ENCODE results near the gene WAC. TPM values are rescaled to one million over a fixed set of nuclear protein-coding genes. Genes with fewer than 3 reads are reported as not detected.

The WAC gene
- polyA plus RNA-seq, 1 of the 3 experiments (the other 2 are of a cell fraction), result 31.1 TPM

- H3F3A ChIP-seq (replicated peaks; ENCODE audit: insufficient read depth), result no peaks in the 10 kb centered on the region
- CTCF ChIA-PET, result interaction anchor here (1.6 kb wide), 1 partner anchor 12 kb away, joined by 5 read pairs; no protein-coding TSS in a partner anchor
- no peaks in the 10 kb centered on the region for H3K27me3 ChIP-seq (ENCODE audit: insufficient read depth)
- no peak overlapping the region for H3K4me3 ChIP-seq (ENCODE audit: low read depth in 2 of 2, low read length in 1 of 2)
- POLR2A ChIA-PET, result no interaction called here
- peaks cover 100% of the 10 kb centered on the region for H4K20me1 ChIP-seq (ENCODE audit: insufficient read depth)
- H3K4me1 ChIP-seq (ENCODE audit: control insufficient read depth in 1 of 2, insufficient read depth in 2 of 2, low read depth in 1 of 2, low read length in 1 of 2), result no peaks in the 10 kb centered on the region; a peak in 1 of 4 replicates
- H3K79me2 ChIP-seq (ENCODE audit: insufficient read depth), result peaks cover 100% of the 10 kb centered on the region
- H2AFZ ChIP-seq (ENCODE audit: low read depth), result no peak overlapping the region
- H3K36me3 ChIP-seq (replicated peaks in 1 of 2; ENCODE audit: control insufficient read depth in 1 of 2, insufficient read depth in 2 of 2, low read length in 1 of 2), result peaks cover 37 to 50% of the 10 kb centered on the region in 2 experiments
- DNase-seq, result no peak
- WGBS (ENCODE audit: low lambda C conversion rate), result 91% methylated on average over 5 of the region's 5 CpGs
- no peaks in the 10 kb centered on the region for H3K9me3 ChIP-seq
- TF ChIP-seq FOSL2 (IDR thresholded peaks at IDR 0.05; ENCODE audit: borderline replicate concordance, low read depth) (no peak), ZBTB33 (IDR thresholded peaks at IDR 0.05; ENCODE audit: borderline replicate concordance, low read depth) (no peak), RFX5 (IDR thresholded peaks at IDR 0.05; ENCODE audit: low read length) (no peak), SIN3A (IDR thresholded peaks at IDR 0.05; ENCODE audit: borderline replicate concordance, low read depth, low read length) (no peak), USF2 (IDR thresholded peaks at IDR 0.05; ENCODE audit: borderline replicate concordance, low read depth, low read length) (no peak), YY1 (IDR thresholded peaks at IDR 0.05; ENCODE audit: low read depth) (no peak), SMC3 (IDR thresholded peaks at IDR 0.05; ENCODE audit: low read depth, low read length) (no peak), GABPA (IDR thresholded peaks at IDR 0.05; ENCODE audit: low read depth) (no peak), EP300 (IDR thresholded peaks at IDR 0.05; ENCODE audit: borderline replicate concordance in 1 of 2, low read depth in 1 of 2, low read length in 1 of 2) (no peak), TCF12 (IDR thresholded peaks at IDR 0.05) (no peak), ELF1 (IDR thresholded peaks at IDR 0.05) (no peak), PBX3 (IDR thresholded peaks at IDR 0.05) (no peak), GATA2 (CRISPR knock-in tag; IDR thresholded peaks at IDR 0.05) (no peak)
- no peak overlapping the region for H3K27ac ChIP-seq (ENCODE audit: low read depth in 2 of 2, low read length in 1 of 2)
- no peaks in the 10 kb centered on the region for H3K9me2 ChIP-seq
- H3K4me2 ChIP-seq, result no peak overlapping the region
- no peak overlapping the region for H3K9ac ChIP-seq
Measured at GRCh38 chr10:28575852-28576251, 42.9 kb downstream of the WAC start.

- no peaks in the 10 kb centered on the region for H3K27me3 ChIP-seq (ENCODE audit: insufficient read depth)
- H3K4me3 ChIP-seq (ENCODE audit: low read depth in 2 of 2, low read length in 1 of 2), result no peak overlapping the region
- no peaks in the 10 kb centered on the region for H3K9me2 ChIP-seq
- H3K36me3 ChIP-seq (replicated peaks in 1 of 2; ENCODE audit: control insufficient read depth in 1 of 2, insufficient read depth in 2 of 2, low read length in 1 of 2), result peaks cover 38 to 48% of the 10 kb centered on the region in 2 experiments
- no peak overlapping the region for H3K9ac ChIP-seq
- no peak overlapping the region for H3K4me2 ChIP-seq
- no peaks in the 10 kb centered on the region for H3F3A ChIP-seq (replicated peaks; ENCODE audit: insufficient read depth)
- ChIA-PET CTCF (interaction anchor here (0.6 to 1.8 kb wide), 4 partner anchors 11 to 1971 kb away, joined by 3 to 5 read pairs (median 4); no protein-coding TSS in a partner anchor), POLR2A (no interaction called here)
- H4K20me1 ChIP-seq (ENCODE audit: insufficient read depth), result peaks cover 100% of the 10 kb centered on the region
- no peak overlapping the region for H2AFZ ChIP-seq (ENCODE audit: low read depth)
- peaks cover 100% of the 10 kb centered on the region for H3K79me2 ChIP-seq (ENCODE audit: insufficient read depth)
- 92% methylated on average over 4 of the region's 4 CpGs for WGBS (ENCODE audit: low lambda C conversion rate)
- no peak overlapping the region for H3K27ac ChIP-seq (ENCODE audit: low read depth in 2 of 2, low read length in 1 of 2)
- H3K9me3 ChIP-seq, result no peaks in the 10 kb centered on the region
- no peaks in the 10 kb centered on the region; a peak in 1 of 4 replicates for H3K4me1 ChIP-seq (ENCODE audit: control insufficient read depth in 1 of 2, insufficient read depth in 2 of 2, low read depth in 1 of 2, low read length in 1 of 2)
- DNase-seq, result no peak
- TF ChIP-seq FOXM1 (IDR thresholded peaks at IDR 0.05; ENCODE audit: low read depth), result no peak
- TF ChIP-seq CTCF (IDR thresholded peaks at IDR 0.05), result no peak
- no peak for TF ChIP-seq FOSL2 (IDR thresholded peaks at IDR 0.05; ENCODE audit: borderline replicate concordance, low read depth)
- TF ChIP-seq MXI1 (IDR thresholded peaks at IDR 0.05; ENCODE audit: low read depth, low read length), result no peak
- no peak for TF ChIP-seq NFIC (IDR thresholded peaks at IDR 0.05; ENCODE audit: borderline replicate concordance)
- TF ChIP-seq PBX3 (IDR thresholded peaks at IDR 0.05), result no peak
- no peak for TF ChIP-seq TAF1 (IDR thresholded peaks at IDR 0.05; ENCODE audit: borderline replicate concordance, low read depth, low read length)
- TF ChIP-seq IRF3 (IDR thresholded peaks at IDR 0.05; ENCODE audit: low read depth, low read length), result no peak
- TF ChIP-seq ELF1 (IDR thresholded peaks at IDR 0.05), result no peak
Measured at GRCh38 chr10:28577506-28577905, 44.6 kb downstream of the WAC start.

Data from SK-N-SH (cell line).